DOHH2 (cell line): Measurements from ENCODE around the gene SNAP91.

Source experiments
- H3F3A ChIP-seq: fragments of 200-600 bp; sonication (generic), shearing (Covaris generic); 2 replicates; pipeline ENCODE4 v1.6.0; 2016; ENCODE audit warnings: antibody characterized with exemption, mild to moderate bottlenecking; ENCODE audit not compliant: control insufficient read depth, insufficient read depth
- H3K27ac ChIP-seq: fragments of 200-600 bp; sonication (generic); 2 replicates; pipeline ENCODE4 v1.5.1; 2014; ENCODE audit warnings: low read depth, mild to moderate bottlenecking, low read length, moderate library complexity
- H3K27me3 ChIP-seq: fragments of 200-600 bp; sonication (generic); 2 replicates; pipeline ENCODE4 v1.6.1; 2014; ENCODE audit warnings: mild to moderate bottlenecking, low read length, mixed read lengths; ENCODE audit not compliant: control insufficient read depth
- H3K36me3 ChIP-seq: fragments of 200-600 bp; sonication (generic); 2 replicates; pipeline ENCODE4 v1.6.1; 2014; ENCODE audit warnings: mild to moderate bottlenecking, low read length, moderate library complexity, mixed read lengths; ENCODE audit not compliant: control insufficient read depth
- H3K4me1 ChIP-seq: fragments of 200-600 bp; sonication (generic); 2 replicates; pipeline ENCODE4 v1.6.1; 2014; ENCODE audit warnings: mild to moderate bottlenecking, low read length, mixed read lengths; ENCODE audit not compliant: control insufficient read depth
- H3K4me2 ChIP-seq: fragments of 200-600 bp; sonication (generic); 2 replicates; pipeline ENCODE4 v1.6.0; 2014; ENCODE audit warnings: mild to moderate bottlenecking, low read length, moderate library complexity
- H3K4me3 ChIP-seq: fragments of 200-600 bp; sonication (generic); 2 replicates; pipeline ENCODE4 v1.5.1; 2014; ENCODE audit warnings: mild to moderate bottlenecking, low read length, mixed read lengths
- H3K79me2 ChIP-seq: fragments of 200-600 bp; sonication (generic); 2 replicates; pipeline ENCODE4 v1.6.1; 2014; ENCODE audit warnings: mild to moderate bottlenecking, low read length, mixed read lengths; ENCODE audit not compliant: control insufficient read depth
- H3K9me2 ChIP-seq: fragments of 200-600 bp; sonication (generic); replicated peaks from 2 replicates; pipeline ENCODE4 v1.6.1; 2014; ENCODE audit warnings: mild to moderate bottlenecking, low read length, mixed read lengths; ENCODE audit not compliant: control insufficient read depth
- H3K9me3 ChIP-seq: fragments of 200-600 bp; sonication (generic); 2 replicates; pipeline ENCODE4 v1.6.1; 2014; ENCODE audit warnings: antibody characterized with exemption, low read length, mixed read lengths; ENCODE audit not compliant: control insufficient read depth, insufficient read depth
- H4K20me1 ChIP-seq: fragments of 200-600 bp; sonication (generic); 2 replicates; pipeline ENCODE4 v1.6.0; 2014; ENCODE audit warnings: low read depth, mild to moderate bottlenecking, antibody characterized with exemption, low read length, moderate library complexity; ENCODE audit not compliant: control insufficient read depth, insufficient read depth
- EZH2phosphoT487 ChIP-seq: fragments of 200-600 bp; sonication (generic); IDR thresholded peaks from 2 replicates; pipeline ENCODE4 v1.6.1; 2017; ENCODE audit warnings: borderline replicate concordance, mild to moderate bottlenecking, antibody characterized with exemption, low read length, moderate library complexity, mixed read lengths
- TF ChIP-seq, protein P1 (sequence below): fragments of 200-600 bp; sonication (generic); IDR thresholded peaks from one replicate; pipeline ENCODE4 v1.5.1; 2014; ENCODE audit warnings: antibody characterized with exemption, mild to moderate bottlenecking, low read depth, low read length; ENCODE audit not compliant: poor library complexity, severe bottlenecking

The SNAP91 gene

DNA sequence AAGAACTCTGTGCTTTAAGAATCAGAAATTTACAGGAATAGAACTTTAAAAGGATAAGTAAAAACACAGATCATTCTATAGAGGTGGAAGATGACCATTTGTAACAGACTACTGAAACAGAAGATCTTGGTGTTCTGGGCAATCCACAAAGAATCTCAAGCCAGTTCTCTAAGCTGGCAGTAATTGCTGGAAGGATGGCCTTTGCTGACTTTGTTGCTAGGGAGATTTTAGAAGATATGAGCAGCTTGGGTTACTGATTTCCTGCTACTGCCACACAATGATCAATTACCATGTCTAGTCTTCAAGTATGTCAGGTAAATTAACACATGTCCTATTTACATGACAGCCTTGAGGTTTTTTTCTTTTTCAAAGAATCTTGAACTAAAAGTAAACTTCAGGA lies 31.1 kb downstream of the SNAP91 start:
- Histone ChIP-seq H3K4me2 (no peak overlapping the region), H3K4me3 (no peak overlapping the region), H3K9me3 (no peaks in the 10 kb centered on the region), H3K4me1 (no peaks in the 10 kb centered on the region), H4K20me1 (no peaks in the 10 kb centered on the region), H3K27ac (no peak overlapping the region), H3K9me2 (no peaks in the 10 kb centered on the region), H3F3A (no peaks in the 10 kb centered on the region), H3K27me3 (no peaks in the 10 kb centered on the region), H3K79me2 (no peaks in the 10 kb centered on the region), H3K36me3 (no peaks in the 10 kb centered on the region)
- TF ChIP-seq, protein P1, sequence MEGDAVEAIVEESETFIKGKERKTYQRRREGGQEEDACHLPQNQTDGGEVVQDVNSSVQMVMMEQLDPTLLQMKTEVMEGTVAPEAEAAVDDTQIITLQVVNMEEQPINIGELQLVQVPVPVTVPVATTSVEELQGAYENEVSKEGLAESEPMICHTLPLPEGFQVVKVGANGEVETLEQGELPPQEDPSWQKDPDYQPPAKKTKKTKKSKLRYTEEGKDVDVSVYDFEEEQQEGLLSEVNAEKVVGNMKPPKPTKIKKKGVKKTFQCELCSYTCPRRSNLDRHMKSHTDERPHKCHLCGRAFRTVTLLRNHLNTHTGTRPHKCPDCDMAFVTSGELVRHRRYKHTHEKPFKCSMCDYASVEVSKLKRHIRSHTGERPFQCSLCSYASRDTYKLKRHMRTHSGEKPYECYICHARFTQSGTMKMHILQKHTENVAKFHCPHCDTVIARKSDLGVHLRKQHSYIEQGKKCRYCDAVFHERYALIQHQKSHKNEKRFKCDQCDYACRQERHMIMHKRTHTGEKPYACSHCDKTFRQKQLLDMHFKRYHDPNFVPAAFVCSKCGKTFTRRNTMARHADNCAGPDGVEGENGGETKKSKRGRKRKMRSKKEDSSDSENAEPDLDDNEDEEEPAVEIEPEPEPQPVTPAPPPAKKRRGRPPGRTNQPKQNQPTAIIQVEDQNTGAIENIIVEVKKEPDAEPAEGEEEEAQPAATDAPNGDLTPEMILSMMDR: no peak
- TF ChIP-seq EZH2phosphoT487: no peak

DNA sequence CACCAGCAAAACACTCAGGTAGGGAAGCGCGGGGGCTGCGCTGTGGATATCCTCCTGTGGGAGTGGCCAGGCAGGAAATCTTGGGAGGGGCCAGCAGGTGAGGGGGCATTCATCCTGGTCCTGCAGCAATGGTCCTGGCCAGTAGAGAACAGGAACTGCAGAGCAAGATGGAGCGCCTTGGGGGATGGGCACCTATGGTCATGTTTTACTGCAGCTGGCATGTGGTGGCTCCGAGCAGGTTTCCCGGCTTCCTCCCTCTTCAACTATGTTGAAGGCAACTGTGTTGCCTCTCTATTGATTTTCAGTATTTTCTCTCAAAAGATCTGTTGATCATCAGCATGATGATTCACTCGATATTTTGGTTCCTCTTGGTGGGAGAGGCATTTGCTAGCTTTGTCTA lies 70.9 kb downstream of the SNAP91 start:
- Histone ChIP-seq H3K27ac (no peak overlapping the region), H3K9me2 (no peaks in the 10 kb centered on the region), H3K9me3 (no peaks in the 10 kb centered on the region), H3F3A (no peaks in the 10 kb centered on the region), H3K4me3 (no peak overlapping the region), H4K20me1 (no peaks in the 10 kb centered on the region), H3K4me2 (no peak overlapping the region), H3K79me2 (no peaks in the 10 kb centered on the region), H3K36me3 (no peaks in the 10 kb centered on the region), H3K4me1 (peaks cover 3% of the 10 kb centered on the region; the same call in 1 of the 2 replicates), H3K27me3 (no peaks in the 10 kb centered on the region)
- TF ChIP-seq EZH2phosphoT487: no peak
- TF ChIP-seq, protein P1: no peak

DNA sequence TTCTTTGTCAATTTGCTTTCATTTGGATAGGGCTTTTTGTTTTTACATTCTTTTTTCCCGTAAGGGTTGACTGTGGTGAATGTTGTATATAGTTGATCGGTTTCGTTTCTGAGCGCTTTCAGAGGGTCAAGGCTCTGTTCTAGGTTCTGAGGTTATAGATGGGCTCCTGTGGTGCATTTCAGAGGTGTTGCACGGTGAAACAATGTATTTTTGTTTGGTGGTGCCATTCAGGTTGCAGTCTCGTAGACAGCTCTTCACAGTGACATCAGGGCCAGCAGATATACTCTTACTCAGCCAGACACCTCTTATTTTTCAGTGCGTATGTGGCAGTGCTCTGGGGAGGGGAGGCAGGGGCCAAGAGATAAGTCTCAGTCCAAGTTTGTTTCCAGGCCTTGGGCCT lies 72.1 kb downstream of the SNAP91 start:
- Histone ChIP-seq H3F3A (no peaks in the 10 kb centered on the region), H3K36me3 (no peaks in the 10 kb centered on the region)

More for the DNA sequence above, 72.1 kb downstream of the SNAP91 start:
- H3K9me3 ChIP-seq: no peaks in the 10 kb centered on the region
- no peaks in the 10 kb centered on the region for H4K20me1 ChIP-seq
- H3K79me2 ChIP-seq: no peaks in the 10 kb centered on the region
- no peaks in the 10 kb centered on the region for H3K9me2 ChIP-seq
- no peak overlapping the region for H3K27ac ChIP-seq
- no peak overlapping the region for H3K4me3 ChIP-seq
- H3K4me2 ChIP-seq: no peak overlapping the region
- peaks cover 3% of the 10 kb centered on the region; the same call in 1 of the 2 replicates for H3K4me1 ChIP-seq
- no peaks in the 10 kb centered on the region for H3K27me3 ChIP-seq
- TF ChIP-seq EZH2phosphoT487: no peak
- TF ChIP-seq, protein P1: no peak
